Measurements from ENCODE around the gene LIF.
"Not testable (repeated sequence)": the region's sequence is repeated elsewhere in the genome, so short reads cannot be mapped to it uniquely, and the experiment has no call there.

Gene LIF

DNA sequence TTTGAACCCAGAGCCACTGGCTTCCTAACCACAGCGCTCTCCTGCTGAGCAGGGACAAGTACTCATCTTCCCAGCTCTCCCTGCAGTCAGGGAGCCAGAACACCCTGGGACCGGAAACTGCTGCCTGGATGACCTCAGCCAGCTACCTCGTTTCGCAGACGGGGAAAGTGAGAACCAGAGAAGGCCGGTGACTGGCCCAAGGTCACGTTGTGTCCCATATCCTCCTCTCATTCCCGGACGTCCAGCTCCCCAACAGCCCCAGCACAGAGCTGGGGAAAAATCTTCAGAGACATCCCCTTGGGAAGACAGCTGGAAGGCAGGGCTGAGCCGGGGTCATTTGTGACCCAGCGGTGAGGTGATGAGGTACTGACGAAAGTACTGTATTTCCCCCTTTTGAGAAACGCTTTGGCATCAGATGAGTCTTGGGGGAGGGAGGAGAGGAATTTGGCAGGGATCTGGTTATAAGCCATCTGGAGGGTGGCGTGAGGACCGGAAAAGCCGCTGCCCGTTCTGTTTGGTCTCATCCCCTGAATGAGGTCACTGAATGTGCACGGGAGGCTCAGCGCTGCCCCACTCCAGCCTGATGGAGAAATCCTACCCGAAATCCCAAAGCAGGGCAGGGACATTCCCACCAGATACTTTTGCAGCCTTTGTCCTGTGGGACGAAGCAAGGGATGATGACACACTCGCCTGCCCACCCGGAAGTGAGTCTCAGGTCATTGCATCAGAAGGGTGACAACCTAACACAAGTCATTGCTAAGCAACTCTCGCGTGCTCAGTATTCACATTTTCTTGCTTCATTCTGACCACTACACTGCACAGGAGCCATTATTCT lies 41.1 kb downstream of the LIF start:
- no peak overlapping the region for H3K27ac ChIP-seq
- H3K4me2 ChIP-seq, result no peak overlapping the region
- H3K27me3 ChIP-seq, result no peaks in the 10 kb centered on the region
- H4K20me1 ChIP-seq, result no peaks in the 10 kb centered on the region
- peaks cover 26% of the 10 kb centered on the region for H3K4me1 ChIP-seq
- H3K4me3 ChIP-seq, result no peak overlapping the region
- TF ChIP-seq Cebpa-rat (IDR thresholded peaks at IDR 0.05), result no peak
- no peaks in the 10 kb centered on the region for H3K9me3 ChIP-seq
- H3K9ac ChIP-seq, result no peak overlapping the region
- no peaks in the 10 kb centered on the region for H3K36me3 ChIP-seq

DNA sequence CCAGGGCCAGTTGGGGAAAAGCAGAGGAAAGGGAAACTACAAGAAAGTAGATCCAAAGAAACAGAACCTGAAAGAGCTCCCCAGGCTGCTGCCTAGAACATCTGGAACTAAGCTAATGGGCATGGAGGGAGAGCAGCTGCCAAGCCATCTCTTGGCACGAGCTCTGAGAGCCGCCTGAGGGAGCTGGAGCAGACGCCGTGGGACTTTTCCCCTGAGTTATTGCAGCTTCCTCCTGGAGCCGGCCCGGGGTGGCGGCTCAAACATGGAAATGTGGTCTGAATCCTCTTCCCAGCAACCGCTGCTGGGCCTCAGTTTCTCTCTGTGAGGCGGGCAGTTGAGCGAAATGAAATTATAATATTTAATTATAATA lies 41.8 kb downstream of the LIF start:
- no peak overlapping the region for H3K4me2 ChIP-seq
- peaks cover 26% of the 10 kb centered on the region for H3K4me1 ChIP-seq
- no peaks in the 10 kb centered on the region for H3K36me3 ChIP-seq
- H4K20me1 ChIP-seq, result no peaks in the 10 kb centered on the region
- no peak overlapping the region for H3K9ac ChIP-seq
- no peak overlapping the region for H3K27ac ChIP-seq
- TF ChIP-seq Cebpa-rat (IDR thresholded peaks at IDR 0.05), result no peak
- H3K4me3 ChIP-seq, result no peak overlapping the region
- no peaks in the 10 kb centered on the region for H3K27me3 ChIP-seq
- no peaks in the 10 kb centered on the region for H3K9me3 ChIP-seq

DNA sequence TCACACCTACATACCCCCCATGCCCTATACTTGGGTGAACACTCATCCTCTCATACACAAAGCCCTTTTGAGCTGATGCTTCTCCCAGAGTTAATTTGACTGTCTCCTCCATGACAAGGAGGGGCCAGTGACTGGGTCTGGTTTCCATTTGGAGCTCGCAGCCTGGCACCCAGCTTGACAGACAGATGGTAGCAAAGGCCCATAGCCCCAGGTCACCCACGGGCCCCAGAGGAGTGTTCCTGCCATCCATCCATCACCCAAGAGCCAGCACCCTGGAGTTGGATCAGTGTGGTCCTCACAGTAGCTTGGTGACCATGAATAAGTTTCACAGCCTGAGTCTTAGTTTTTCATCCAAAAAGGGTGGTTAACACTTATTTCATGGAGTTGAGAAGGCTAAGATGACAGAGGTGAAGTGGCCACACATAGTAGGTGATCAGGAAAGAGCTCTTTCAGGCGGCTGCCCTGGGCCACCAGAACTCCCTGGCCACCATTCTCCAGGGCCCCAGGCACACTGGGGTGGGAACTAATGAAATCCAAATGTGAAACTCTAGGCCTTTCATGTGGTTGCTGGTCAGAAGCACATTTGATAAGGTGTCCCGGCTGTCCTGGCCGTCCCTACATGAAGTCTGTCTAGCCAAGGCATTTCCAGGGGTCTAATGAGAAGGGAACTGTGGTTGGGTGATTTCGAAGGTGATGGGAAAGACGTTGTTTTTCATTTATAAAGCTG lies 42.4 kb downstream of the LIF start:
- H3K9ac ChIP-seq, result no peak overlapping the region
- no peak overlapping the region for H3K4me3 ChIP-seq
- no peaks in the 10 kb centered on the region for H4K20me1 ChIP-seq
- H3K27ac ChIP-seq, result no peak overlapping the region
- no peaks in the 10 kb centered on the region for H3K36me3 ChIP-seq
- no peaks in the 10 kb centered on the region for H3K27me3 ChIP-seq
- TF ChIP-seq Cebpa-rat (IDR thresholded peaks at IDR 0.05), result no peak
- H3K4me2 ChIP-seq, result peak overlapping the region; percentile 24; the same call in 1 of the 2 replicates
- peaks cover 23% of the 10 kb centered on the region for H3K4me1 ChIP-seq
- no peaks in the 10 kb centered on the region for H3K9me3 ChIP-seq

- TF ChIP-seq Cebpa-rat (IDR thresholded peaks at IDR 0.05), result no peak
These were observed 44.0 kb downstream of the LIF start for GRCh38 chr22:30202531-30203006.

GRCh38 chr22:30201945-30202344 lies 44.6 kb downstream of the LIF start:
- Histone ChIP-seq H3K36me3 (no peaks in the 10 kb centered on the region), H4K20me1 (no peaks in the 10 kb centered on the region), H3K4me2 (no peak overlapping the region), H3K4me3 (no peak overlapping the region), H3K27ac (no peak overlapping the region), H3K27me3 (no peaks in the 10 kb centered on the region), H3K4me1 (peaks cover 15% of the 10 kb centered on the region), H3K9ac (no peak overlapping the region), H3K9me3 (no peaks in the 10 kb centered on the region)
- no peak for TF ChIP-seq Cebpa-rat (IDR thresholded peaks at IDR 0.05)

More at GRCh38 chr22:30202531-30203006, 44.0 kb downstream of the LIF start:
- Histone ChIP-seq H3K4me1 (peaks cover 9% of the 10 kb centered on the region), H4K20me1 (no peaks in the 10 kb centered on the region), H3K4me3 (no peak overlapping the region), H3K27me3 (no peaks in the 10 kb centered on the region), H3K36me3 (no peaks in the 10 kb centered on the region), H3K27ac (no peak overlapping the region), H3K4me2 (no peak overlapping the region), H3K9me3 (no peaks in the 10 kb centered on the region), H3K9ac (no peak overlapping the region)

DNA sequence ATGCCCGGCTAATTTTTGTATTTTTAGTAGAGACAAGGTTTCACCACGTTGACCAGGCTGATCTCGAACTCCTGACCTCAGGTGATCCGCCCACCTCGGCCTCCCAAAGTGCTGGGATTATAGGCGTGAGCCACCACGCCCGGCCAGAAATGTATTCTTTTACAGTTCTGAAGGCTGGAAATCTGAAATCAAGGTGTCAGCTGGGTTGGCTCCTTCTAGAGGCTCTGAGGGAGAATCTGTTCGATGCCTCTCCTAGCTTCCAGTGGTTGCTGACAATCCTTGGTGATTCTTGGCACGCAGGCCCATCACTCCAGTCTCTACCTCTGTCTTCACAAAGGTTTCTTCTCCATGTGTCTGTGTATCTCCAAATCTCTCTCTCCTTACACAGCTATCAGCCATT lies 45.7 kb downstream of the LIF start:
- not testable (repeated sequence) for H3K9ac ChIP-seq, H3K27me3 ChIP-seq, H3K9me3 ChIP-seq, H3K36me3 ChIP-seq, H3K4me2 ChIP-seq, H3K4me3 ChIP-seq, H4K20me1 ChIP-seq, H3K27ac ChIP-seq
- peaks cover 25% of the 10 kb centered on the region for H3K4me1 ChIP-seq

DNA sequence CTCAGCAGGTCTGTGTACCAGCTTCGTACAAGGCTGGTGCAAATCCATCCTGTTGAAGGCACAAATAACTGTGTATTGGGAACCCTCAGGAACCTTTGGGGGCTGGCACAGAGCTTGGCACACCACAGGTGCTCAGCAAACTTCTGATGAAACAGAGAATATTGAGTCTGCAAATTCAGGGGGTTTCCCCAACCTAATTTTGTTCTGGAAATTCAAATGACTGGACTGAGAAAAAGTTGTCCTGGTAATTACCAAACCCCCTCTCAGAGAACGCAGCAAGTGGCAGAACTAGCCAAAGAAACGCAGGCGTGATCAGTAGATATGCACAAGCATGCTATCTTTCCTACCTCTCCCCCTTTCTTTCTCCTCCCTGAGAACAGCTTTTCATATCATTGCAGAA lies 47.6 kb downstream of the LIF start:
- H3K4me3 ChIP-seq, result no peak overlapping the region
- no peak for TF ChIP-seq Cebpa-rat (IDR thresholded peaks at IDR 0.05)
- H3K27ac ChIP-seq, result no peak overlapping the region
- H3K36me3 ChIP-seq, result no peaks in the 10 kb centered on the region
- no peaks in the 10 kb centered on the region for H4K20me1 ChIP-seq
- H3K27me3 ChIP-seq, result no peaks in the 10 kb centered on the region
- no peak overlapping the region for H3K9ac ChIP-seq
- no peaks in the 10 kb centered on the region for H3K9me3 ChIP-seq
- peaks cover 24% of the 10 kb centered on the region for H3K4me1 ChIP-seq
- H3K4me2 ChIP-seq, result no peak overlapping the region

- H3K9me3 ChIP-seq, result no peaks in the 10 kb centered on the region
- no peak overlapping the region for H3K27ac ChIP-seq
- H3K9ac ChIP-seq, result no peak overlapping the region
- TF ChIP-seq Cebpa-rat (IDR thresholded peaks at IDR 0.05), result no peak
- H3K4me3 ChIP-seq, result no peak overlapping the region
- H4K20me1 ChIP-seq, result no peaks in the 10 kb centered on the region
- H3K4me2 ChIP-seq, result no peak overlapping the region
- no peaks in the 10 kb centered on the region for H3K27me3 ChIP-seq
- H3K4me1 ChIP-seq, result peaks cover 24% of the 10 kb centered on the region
- H3K36me3 ChIP-seq, result no peaks in the 10 kb centered on the region
These were observed 48.3 kb downstream of the LIF start for GRCh38 chr22:30198152-30198825.

DNA sequence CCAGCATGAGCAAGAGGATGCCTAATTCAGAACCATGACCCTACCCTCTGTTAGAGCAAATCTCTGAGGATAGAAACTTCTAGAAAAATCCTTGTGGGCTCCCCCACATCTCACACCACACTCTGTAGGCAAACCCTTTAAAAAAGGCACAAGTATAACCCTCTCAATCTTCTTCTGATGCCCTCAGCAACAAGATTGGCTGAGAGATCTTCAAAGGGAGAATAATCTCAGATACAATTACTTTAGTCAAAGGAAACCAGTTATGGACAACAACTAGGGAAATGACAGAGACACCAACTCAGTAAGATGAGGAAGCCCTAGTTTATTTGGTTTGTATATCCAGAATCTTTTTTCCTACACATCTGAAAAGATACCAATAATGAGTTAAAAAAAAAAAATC lies 49.2 kb downstream of the LIF start:
- peaks cover 27% of the 10 kb centered on the region for H3K4me1 ChIP-seq
- H3K27ac ChIP-seq, result peak overlapping the region; percentile 53; the same call in 1 of the 2 replicates
- no peak overlapping the region for H3K9ac ChIP-seq

More for the DNA sequence above, 49.2 kb downstream of the LIF start:
- Histone ChIP-seq H3K4me3 (no peak overlapping the region), H4K20me1 (no peaks in the 10 kb centered on the region), H3K27me3 (no peaks in the 10 kb centered on the region), H3K36me3 (no peaks in the 10 kb centered on the region), H3K9me3 (no peaks in the 10 kb centered on the region), H3K4me2 (peak overlapping the region; percentile 72)
- TF ChIP-seq Cebpa-rat (IDR thresholded peaks at IDR 0.05), result no peak
